SU-DHL-6 (cell line): ENCODE data around the gene CRYBB1.

Experiments used
- CTCF ChIP-seq: fragments of 200-600 bp; sonication (generic); IDR thresholded peaks from one replicate; pipeline ENCODE4 v1.5.1; 2017; ENCODE audit warnings: antibody characterized with exemption, mild to moderate bottlenecking, low read length, moderate library complexity; ENCODE audit not compliant: insufficient read depth, poor library complexity, severe bottlenecking
- EZH2phosphoT487 ChIP-seq: fragments of 200-600 bp; sonication (generic), shearing (Covaris generic); conservative IDR thresholded peaks from 2 replicates; pipeline ENCODE4 v1.6.1; 2018; ENCODE audit warnings: mild to moderate bottlenecking, antibody characterized with exemption, low read length, moderate library complexity, mixed read lengths

- no peak for TF ChIP-seq CTCF
- no peak for TF ChIP-seq EZH2phosphoT487
Observed at GRCh38 chr22:26648011-26648497, 30.2 kb upstream of the CRYBB1 start.
